Measurements from ENCODE around the gene GRIP2. TPM values are rescaled to one million over a fixed set of nuclear protein-coding genes. Genes with fewer than 3 reads are reported as not detected.
A peak's percentile ranks its signal among the peaks of the same experiment; 100 is the strongest.

The GRIP2 gene
- total and polyA plus RNA-seq, 9 of the 15 experiments (the other 6 are each of a cell fraction or from before 2014, with no cell fraction given), result 0.01 TPM; not detected in 7

- ChIA-PET CTCF (ENCODE audit: low intra/inter-chr PET ratio) (no interaction called here), POLR2A (interaction anchor here (0.6 to 2.2 kb wide), 7 partner anchors 11 to 264 kb away, joined by 3 to 10 read pairs (median 3); no protein-coding TSS in a partner anchor)
- Histone ChIP-seq H3K9ac (ENCODE audit: insufficient read depth in 1 of 2, low read depth in 2 of 2, low read length in 2 of 2) (peak overlapping the region in 1 of 2 experiments; percentile 63; a peak in 2 of 4 replicates), H3K4me1 (replicated peaks in 1 of 2; ENCODE audit: control insufficient read depth in 2 of 2, insufficient read depth in 2 of 2, low read length in 2 of 2) (peaks cover 8 to 9% of the 10 kb centered on the region in 2 experiments; a peak in 3 of 5 replicates), H3K27me3 (ENCODE audit: control insufficient read depth in 2 of 2, insufficient read depth in 2 of 2, low read length in 2 of 2) (no peaks in the 10 kb centered on the region), H3K4me3 (no peak overlapping the region), H3K36me3 (ENCODE audit: control insufficient read depth, insufficient read depth, low read length) (peaks cover 100% of the 10 kb centered on the region), H4K20me1 (replicated peaks; ENCODE audit: control insufficient read depth, insufficient read depth, low read length) (no peaks in the 10 kb centered on the region), H3K79me2 (ENCODE audit: control insufficient read depth, insufficient read depth, low read length) (no peaks in the 10 kb centered on the region), H3K4me2 (ENCODE audit: insufficient read depth, low read length) (no peak overlapping the region; the same call in 1 of the 2 replicates), H3K9me1 (ENCODE audit: control insufficient read depth, insufficient read depth, low read length) (peaks cover 3% of the 10 kb centered on the region), H3K9me3 (replicated peaks; ENCODE audit: control insufficient read depth, insufficient read depth, low read depth, low read length) (no peaks in the 10 kb centered on the region), H3K27ac (ENCODE audit: extremely low read depth, low read depth, low read length) (peak overlapping the region; percentile 55), H2AFZ (ENCODE audit: low read depth, low read length) (peak overlapping the region; percentile 47; the same call in 1 of the 2 replicates)
- FAIRE-seq, result peak; percentile 61
- intact Hi-C loops (cut with micrococcal nuclease), result loop anchor here (2.0 kb wide), 1 partner anchor 55 kb away; the partner anchor contains the start of gene SLC6A6
- WGBS (ENCODE audit: insufficient coverage, low coverage, missing lambda C conversion rate), result 69% methylated on average over 9 of the region's 9 CpGs
- ATAC-seq, result peak; percentile 83
- BruUV-seq (replicated peaks), result no TSS peak
- peak; percentile 50 to 63 (median 54) for DNase-seq (ENCODE audit: extremely low read depth in 1 of 4, low spot score in 3 of 4)
- in situ Hi-C loops (cut with MboI), result no loop called here
- TF ChIP-seq SUPT5H (IDR thresholded peaks at IDR 0.05), result 0 out of 2 replicates have a peak, but pooled peaks have one; percentile 15
- TF ChIP-seq POLR2G (IDR thresholded peaks at IDR 0.05; ENCODE audit: low read depth, low read length), result peak; percentile 66
- peak; percentile 31; the same call in 1 of the 2 replicates for TF ChIP-seq BHLHE40 (IDR thresholded peaks at IDR 0.05; ENCODE audit: low read length)
- peak; percentile 30; the same call in 1 of the 2 replicates for TF ChIP-seq ZBTB33 (CRISPR knock-in tag; IDR thresholded peaks at IDR 0.05)
- TF ChIP-seq, protein P1, sequence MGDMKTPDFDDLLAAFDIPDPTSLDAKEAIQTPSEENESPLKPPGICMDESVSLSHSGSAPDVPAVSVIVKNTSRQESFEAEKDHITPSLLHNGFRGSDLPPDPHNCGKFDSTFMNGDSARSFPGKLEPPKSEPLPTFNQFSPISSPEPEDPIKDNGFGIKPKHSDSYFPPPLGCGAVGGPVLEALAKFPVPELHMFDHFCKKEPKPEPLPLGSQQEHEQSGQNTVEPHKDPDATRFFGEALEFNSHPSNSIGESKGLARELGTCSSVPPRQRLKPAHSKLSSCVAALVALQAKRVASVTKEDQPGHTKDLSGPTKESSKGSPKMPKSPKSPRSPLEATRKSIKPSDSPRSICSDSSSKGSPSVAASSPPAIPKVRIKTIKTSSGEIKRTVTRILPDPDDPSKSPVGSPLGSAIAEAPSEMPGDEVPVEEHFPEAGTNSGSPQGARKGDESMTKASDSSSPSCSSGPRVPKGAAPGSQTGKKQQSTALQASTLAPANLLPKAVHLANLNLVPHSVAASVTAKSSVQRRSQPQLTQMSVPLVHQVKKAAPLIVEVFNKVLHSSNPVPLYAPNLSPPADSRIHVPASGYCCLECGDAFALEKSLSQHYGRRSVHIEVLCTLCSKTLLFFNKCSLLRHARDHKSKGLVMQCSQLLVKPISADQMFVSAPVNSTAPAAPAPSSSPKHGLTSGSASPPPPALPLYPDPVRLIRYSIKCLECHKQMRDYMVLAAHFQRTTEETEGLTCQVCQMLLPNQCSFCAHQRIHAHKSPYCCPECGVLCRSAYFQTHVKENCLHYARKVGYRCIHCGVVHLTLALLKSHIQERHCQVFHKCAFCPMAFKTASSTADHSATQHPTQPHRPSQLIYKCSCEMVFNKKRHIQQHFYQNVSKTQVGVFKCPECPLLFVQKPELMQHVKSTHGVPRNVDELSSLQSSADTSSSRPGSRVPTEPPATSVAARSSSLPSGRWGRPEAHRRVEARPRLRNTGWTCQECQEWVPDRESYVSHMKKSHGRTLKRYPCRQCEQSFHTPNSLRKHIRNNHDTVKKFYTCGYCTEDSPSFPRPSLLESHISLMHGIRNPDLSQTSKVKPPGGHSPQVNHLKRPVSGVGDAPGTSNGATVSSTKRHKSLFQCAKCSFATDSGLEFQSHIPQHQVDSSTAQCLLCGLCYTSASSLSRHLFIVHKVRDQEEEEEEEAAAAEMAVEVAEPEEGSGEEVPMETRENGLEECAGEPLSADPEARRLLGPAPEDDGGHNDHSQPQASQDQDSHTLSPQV (IDR thresholded peaks at IDR 0.05), result peak; percentile 73
- TF ChIP-seq YY1 (IDR thresholded peaks at IDR 0.05; ENCODE audit: borderline replicate concordance in 1 of 3, control insufficient read depth in 1 of 3, extremely low read depth in 1 of 3, insufficient read depth in 3 of 3, insufficient read length in 1 of 3, insufficient replicate concordance in 2 of 3, low read depth in 1 of 3, low read length in 2 of 3), result peak in 1 of 3 experiments; percentile 16
- TF ChIP-seq POLR2A (conservative IDR thresholded peaks at IDR 0.05), result 0 out of 2 replicates have a peak, but pooled peaks have one; percentile 38
- TF ChIP-seq, protein P2, sequence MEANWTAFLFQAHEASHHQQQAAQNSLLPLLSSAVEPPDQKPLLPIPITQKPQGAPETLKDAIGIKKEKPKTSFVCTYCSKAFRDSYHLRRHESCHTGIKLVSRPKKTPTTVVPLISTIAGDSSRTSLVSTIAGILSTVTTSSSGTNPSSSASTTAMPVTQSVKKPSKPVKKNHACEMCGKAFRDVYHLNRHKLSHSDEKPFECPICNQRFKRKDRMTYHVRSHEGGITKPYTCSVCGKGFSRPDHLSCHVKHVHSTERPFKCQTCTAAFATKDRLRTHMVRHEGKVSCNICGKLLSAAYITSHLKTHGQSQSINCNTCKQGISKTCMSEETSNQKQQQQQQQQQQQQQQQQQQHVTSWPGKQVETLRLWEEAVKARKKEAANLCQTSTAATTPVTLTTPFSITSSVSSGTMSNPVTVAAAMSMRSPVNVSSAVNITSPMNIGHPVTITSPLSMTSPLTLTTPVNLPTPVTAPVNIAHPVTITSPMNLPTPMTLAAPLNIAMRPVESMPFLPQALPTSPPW (CRISPR knock-in tag; IDR thresholded peaks at IDR 0.05), result no peak
- TF ChIP-seq, protein P3, sequence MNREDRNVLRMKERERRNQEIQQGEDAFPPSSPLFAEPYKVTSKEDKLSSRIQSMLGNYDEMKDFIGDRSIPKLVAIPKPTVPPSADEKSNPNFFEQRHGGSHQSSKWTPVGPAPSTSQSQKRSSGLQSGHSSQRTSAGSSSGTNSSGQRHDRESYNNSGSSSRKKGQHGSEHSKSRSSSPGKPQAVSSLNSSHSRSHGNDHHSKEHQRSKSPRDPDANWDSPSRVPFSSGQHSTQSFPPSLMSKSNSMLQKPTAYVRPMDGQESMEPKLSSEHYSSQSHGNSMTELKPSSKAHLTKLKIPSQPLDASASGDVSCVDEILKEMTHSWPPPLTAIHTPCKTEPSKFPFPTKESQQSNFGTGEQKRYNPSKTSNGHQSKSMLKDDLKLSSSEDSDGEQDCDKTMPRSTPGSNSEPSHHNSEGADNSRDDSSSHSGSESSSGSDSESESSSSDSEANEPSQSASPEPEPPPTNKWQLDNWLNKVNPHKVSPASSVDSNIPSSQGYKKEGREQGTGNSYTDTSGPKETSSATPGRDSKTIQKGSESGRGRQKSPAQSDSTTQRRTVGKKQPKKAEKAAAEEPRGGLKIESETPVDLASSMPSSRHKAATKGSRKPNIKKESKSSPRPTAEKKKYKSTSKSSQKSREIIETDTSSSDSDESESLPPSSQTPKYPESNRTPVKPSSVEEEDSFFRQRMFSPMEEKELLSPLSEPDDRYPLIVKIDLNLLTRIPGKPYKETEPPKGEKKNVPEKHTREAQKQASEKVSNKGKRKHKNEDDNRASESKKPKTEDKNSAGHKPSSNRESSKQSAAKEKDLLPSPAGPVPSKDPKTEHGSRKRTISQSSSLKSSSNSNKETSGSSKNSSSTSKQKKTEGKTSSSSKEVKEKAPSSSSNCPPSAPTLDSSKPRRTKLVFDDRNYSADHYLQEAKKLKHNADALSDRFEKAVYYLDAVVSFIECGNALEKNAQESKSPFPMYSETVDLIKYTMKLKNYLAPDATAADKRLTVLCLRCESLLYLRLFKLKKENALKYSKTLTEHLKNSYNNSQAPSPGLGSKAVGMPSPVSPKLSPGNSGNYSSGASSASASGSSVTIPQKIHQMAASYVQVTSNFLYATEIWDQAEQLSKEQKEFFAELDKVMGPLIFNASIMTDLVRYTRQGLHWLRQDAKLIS (CRISPR knock-in tag; IDR thresholded peaks at IDR 0.05), result no peak
These were observed 82.1 kb downstream of the GRIP2 start for GRCh38 chr3:14457999-14458398.

Measured in K562 (cell line).